ENCODE measurements around the gene FAM3A.

The FAM3A gene

GRCh38 chrX:154534526-154535322, 18.7 kb upstream of the FAM3A start:
- peak; percentile 65 for DNase-seq (ENCODE audit: low spot score)

GRCh38 chrX:154532690-154533089, 16.7 kb upstream of the FAM3A start:
- DNase-seq (ENCODE audit: low spot score) = no peak

GRCh38 chrX:154531626-154532025, 15.6 kb upstream of the FAM3A start:
- no peak for DNase-seq (ENCODE audit: low spot score)

GRCh38 chrX:154530286-154530685, 14.3 kb upstream of the FAM3A start:
- DNase-seq (ENCODE audit: low spot score) = no peak

- DNase-seq (ENCODE audit: low spot score) = no peak
Measured at GRCh38 chrX:154529206-154529612, 13.2 kb upstream of the FAM3A start.

GRCh38 chrX:154526901-154527675, 11.1 kb upstream of the FAM3A start:
- peak; percentile 69 for DNase-seq (ENCODE audit: low spot score)

GRCh38 chrX:154525606-154526490, 9.8 kb upstream of the FAM3A start:
- DNase-seq (ENCODE audit: low spot score) = no peak

GRCh38 chrX:154519389-154519788, 3.4 kb upstream of the FAM3A start:
- DNase-seq (ENCODE audit: low spot score) = no peak

GRCh38 chrX:154517101-154517781, 1.2 kb upstream of the FAM3A start:
- DNase-seq (ENCODE audit: low spot score) = no peak

GRCh38 chrX:154516656-154517100, 646 bp upstream of the FAM3A start:
- no peak for DNase-seq (ENCODE audit: low spot score)

- no peak for DNase-seq (ENCODE audit: low spot score)
Measured at GRCh38 chrX:154515090-154515965, 704 bp downstream of the FAM3A start.

- DNase-seq (ENCODE audit: low spot score) = no peak
Measured at GRCh38 chrX:154513716-154514115, 2.3 kb downstream of the FAM3A start.

- no peak for DNase-seq (ENCODE audit: low spot score)
Measured at GRCh38 chrX:154512879-154513553, 3.0 kb downstream of the FAM3A start.

- no peak for DNase-seq (ENCODE audit: low spot score)
Measured at GRCh38 chrX:154511761-154512160, 4.3 kb downstream of the FAM3A start.

GRCh38 chrX:154509455-154509854, 6.6 kb downstream of the FAM3A start:
- DNase-seq (ENCODE audit: low spot score) = no peak

GRCh38 chrX:154508384-154508745, 7.7 kb downstream of the FAM3A start:
- no peak for DNase-seq (ENCODE audit: low spot score)

GRCh38 chrX:154507673-154508383, 8.2 kb downstream of the FAM3A start:
- DNase-seq (ENCODE audit: low spot score) = no peak

- no peak for DNase-seq (ENCODE audit: low spot score)
Measured at GRCh38 chrX:154506483-154507332, 9.3 kb downstream of the FAM3A start.

- DNase-seq (ENCODE audit: low spot score) = no peak
Measured at GRCh38 chrX:154505734-154506133, 10.3 kb downstream of the FAM3A start.

Data from COLO829 (cell line).